Endothelial cell of umbilical vein (primary cell): ENCODE data around the gene ZNF827. TPM values are rescaled to one million over a fixed set of nuclear protein-coding genes. Genes with fewer than 3 reads are reported as not detected.

Experiments
- BruUV-seq: library from RNA; stranded (reverse); fragments of 400-500 nt; replicated peaks from 2 replicates; lab custom pipeline; 2021; lab: Mats Ljungman, UMichigan
- CTCF ChIA-PET: fragments of 300-600, 350-600 bp; sonication (Branson Sonifier 250); formaldehyde crosslinking; loops from one replicate; lab custom pipeline; 2021; ENCODE audit warnings: antibody characterized with exemption, inconsistent platforms; lab: Charles Lee
- POLR2A ChIA-PET: fragments of 300-600, 350-600 bp; sonication (Branson Sonifier 250); formaldehyde crosslinking; loops from one replicate; lab custom pipeline; 2021; ENCODE audit warnings: antibody characterized with exemption, inconsistent platforms; lab: Charles Lee
- DNase-seq: peaks from one replicate; pipeline ENCODE4 v3.0.0-alpha.2; 2011; ENCODE audit warnings: low read depth, low spot score
- FAIRE-seq: peaks from 2 replicates; lab custom pipeline; 2011; peaks lifted over from hg19 to GRCh38; lab: Jason Lieb, UNC
- H2AFZ ChIP-seq: 2 replicates; pipeline ENCODE4 v1.6.0; 2012; ENCODE audit warnings: low read depth, low read length, control low read depth, inconsistent platforms
- H3K27ac ChIP-seq: 2 replicates; pipeline ENCODE4 v1.5.1; 2011; ENCODE audit warnings: low read depth, mild to moderate bottlenecking, control low read depth, low read length, moderate library complexity; ENCODE audit not compliant: insufficient read depth
- H3K27me3 ChIP-seq, 2 experiments: 2 replicates each; pipeline versions ENCODE4 v1.6.0 to v1.6.1; 2011; ENCODE audit warnings: low read length in 2 of 2, mixed read lengths in 1 of 2; ENCODE audit not compliant: control insufficient read depth in 2 of 2, insufficient read depth in 2 of 2
- H3K36me3 ChIP-seq, 2 experiments: 2 replicates in 1 of 2; 3 replicates in 1 of 2; pipeline ENCODE4 v1.5.1; 2011; ENCODE audit warnings: low read length in 2 of 2, mild to moderate bottlenecking in 1 of 2, moderate library complexity in 1 of 2; ENCODE audit not compliant: control insufficient read depth in 2 of 2, insufficient read depth in 2 of 2; ENCODE audit errors: extremely low read depth in 1 of 2
- H3K4me1 ChIP-seq: 3 replicates; pipeline ENCODE4 v1.5.1; 2011; ENCODE audit warnings: mild to moderate bottlenecking, low read length; ENCODE audit not compliant: control insufficient read depth, insufficient read depth; ENCODE audit errors: extremely low read depth
- H3K4me2 ChIP-seq: 2 replicates; pipeline ENCODE4 v1.6.1; 2011; ENCODE audit warnings: low read length, control low read depth, mixed read lengths; ENCODE audit not compliant: insufficient read depth
- H3K4me3 ChIP-seq, 3 experiments: fragments of 200-600 bp in 1 of 3; sonication (generic), shearing (Covaris generic) in 1 of 3; replicated peaks in 1 of 3; 2 replicates each; pipeline ENCODE4 v1.5.1; 2011 to 2016; ENCODE audit warnings: control low read depth in 3 of 3, low read length in 3 of 3, mild to moderate bottlenecking in 2 of 3, inconsistent platforms in 1 of 3, low read depth in 1 of 3, moderate library complexity in 1 of 3; ENCODE audit not compliant: insufficient read depth in 1 of 3
- H3K79me2 ChIP-seq: 2 replicates; pipeline ENCODE4 v1.6.0; 2012; ENCODE audit warnings: low read length, inconsistent platforms; ENCODE audit not compliant: control insufficient read depth, insufficient read depth
- H3K9ac ChIP-seq: replicated peaks from 2 replicates; pipeline ENCODE3; 2011; ENCODE audit warnings: low read length, control low read depth; ENCODE audit not compliant: insufficient read depth; ENCODE audit errors: extremely low read depth
- H3K9me1 ChIP-seq: replicated peaks from 3 replicates; pipeline ENCODE4 v1.6.0; 2011; ENCODE audit warnings: mild to moderate bottlenecking, low read length; ENCODE audit not compliant: control insufficient read depth, insufficient read depth; ENCODE audit errors: extremely low read depth
- H3K9me3 ChIP-seq: replicated peaks from 2 replicates; pipeline ENCODE4 v1.5.1; 2012; ENCODE audit warnings: low read length, inconsistent platforms; ENCODE audit not compliant: control insufficient read depth, insufficient read depth
- H4K20me1 ChIP-seq: replicated peaks from 2 replicates; pipeline ENCODE3; 2011; ENCODE audit warnings: mild to moderate bottlenecking, low read length; ENCODE audit not compliant: control insufficient read depth, insufficient read depth; ENCODE audit errors: extremely low read depth
- CTCF ChIP-seq, 2 donors: IDR thresholded peaks; 1 replicate in 1 of 2; 2 replicates in 1 of 2; pipeline ENCODE4 v1.5.1; 2011; ENCODE audit warnings: low read length in 2 of 2, mild to moderate bottlenecking in 2 of 2, moderate library complexity in 2 of 2, control low read depth in 1 of 2, inconsistent platforms in 1 of 2, low read depth in 1 of 2; ENCODE audit not compliant: insufficient read depth in 1 of 2; ENCODE audit errors: extremely low read depth in 1 of 2
- EZH2 ChIP-seq: IDR thresholded peaks from 2 replicates; pipeline ENCODE4 v1.6.1; 2012; ENCODE audit warnings: borderline replicate concordance, low read depth, mild to moderate bottlenecking, moderate library complexity, low read length, inconsistent platforms; ENCODE audit not compliant: severe bottlenecking
- FOS ChIP-seq: IDR thresholded peaks from 2 replicates; pipeline ENCODE4 v1.6.1; 2011; ENCODE audit warnings: mild to moderate bottlenecking, low read length, moderate library complexity, borderline replicate concordance; ENCODE audit not compliant: insufficient read depth
- GATA2 ChIP-seq: IDR thresholded peaks from 2 replicates; pipeline ENCODE4 v1.7.0; 2011; ENCODE audit warnings: low read depth, mild to moderate bottlenecking, moderate library complexity, mixed read lengths, low read length; ENCODE audit not compliant: insufficient read length, insufficient read depth
- JUN ChIP-seq: IDR thresholded peaks from 2 replicates; pipeline ENCODE4 v1.6.1; 2011; ENCODE audit warnings: borderline replicate concordance, low read depth; ENCODE audit not compliant: insufficient read length, insufficient read depth
- MAX ChIP-seq: IDR thresholded peaks from 2 replicates; pipeline ENCODE4 v1.6.1; 2011; ENCODE audit not compliant: insufficient read depth, insufficient read length
- MYC ChIP-seq: IDR thresholded peaks from one replicate; pipeline ENCODE4 v1.6.1; 2011; ENCODE audit warnings: mild to moderate bottlenecking, low read depth, low read length
- POLR2A ChIP-seq: IDR thresholded peaks from 2 replicates; pipeline ENCODE4 v1.6.1; 2012; ENCODE audit warnings: low read depth, mild to moderate bottlenecking, control low read depth, low read length
- POLR2AphosphoS5 ChIP-seq: IDR thresholded peaks from 2 replicates; pipeline ENCODE4 v1.6.1; 2012; ENCODE audit warnings: low read depth, mild to moderate bottlenecking, control low read depth, low read length, moderate library complexity; ENCODE audit not compliant: insufficient read depth
- dilution Hi-C: fragments of 300-500 bp; cut with MboI; formaldehyde crosslinking; loops from one replicate; pipeline ENCODE4 v1.15.0; 2019; ENCODE audit warnings: low sequenced_read_pairs; ENCODE audit not compliant: extremely low pct_ligation_motif_present
- intact Hi-C: fragments of 100-400 bp; cut with micrococcal nuclease; formaldehyde crosslinking; loops from one replicate; pipeline ENCODE4 v1.10.0; 2022
- polyA plus RNA-seq, 4 experiments: library from polyadenylated mRNA; depleted of rRNA in 3 of 4; stranded (reverse) in 3 of 4; unstranded in 1 of 4; fragments of >200 nt; gene quantifications; 2 replicates each; pipeline versions ENCODE4 v1.2.1 to v1.2.3, GENCODE V29; 2011 to 2012; ENCODE audit warnings: missing spikeins in 1 of 4
- total RNA-seq: library from RNA; stranded (reverse); gene quantifications from 2 replicates; pipeline ENCODE4 v1.2.3, GENCODE V29; 2021

ZNF827 gene
- total and polyA plus RNA-seq, 2 donors (not counting 3 experiments of a cell fraction or from before 2014, with no cell fraction given) = 16.9 to 23.7 TPM

GRCh38 chr4:145931403-145931802 is 7.2 kb downstream of the ZNF827 start:
- Histone ChIP-seq H3K9ac (no peak overlapping the region), H3K9me1 (no peaks in the 10 kb centered on the region), H3K4me1 (peaks cover 9% of the 10 kb centered on the region), H3K79me2 (peaks cover 37% of the 10 kb centered on the region), H4K20me1 (no peaks in the 10 kb centered on the region), H3K4me2 (no peak overlapping the region), H2AFZ (no peak overlapping the region), H3K9me3 (no peaks in the 10 kb centered on the region), H3K36me3 (no peaks in the 10 kb centered on the region), H3K27ac (no peak overlapping the region), H3K27me3 (no peaks in the 10 kb centered on the region), H3K4me3 (no peak overlapping the region)
- dilution Hi-C loops (no loop called here), intact Hi-C loops (loop anchor here (10.0 kb wide), 1 partner anchor 593 kb away; the partner anchor contains the start of gene SLC10A7)
- POLR2A ChIA-PET = no interaction called here
- CTCF ChIA-PET = interaction anchor here (0.8 to 2.6 kb wide), 5 partner anchors 11 to 715 kb away, joined by 3 to 16 read pairs (median 4); no protein-coding TSS in a partner anchor
- TF ChIP-seq MYC (no peak), JUN (no peak), POLR2AphosphoS5 (no peak), GATA2 (no peak), POLR2A (no peak), FOS (no peak), CTCF (IDR thresholded peaks at IDR 0.05; ENCODE audit: extremely low read depth in 1 of 2, insufficient read depth in 1 of 2, low read depth in 1 of 2, low read length in 2 of 2) (no peak), EZH2 (no peak), MAX (no peak)
- FAIRE-seq (no peak), DNase-seq (no peak)
- BruUV-seq = no TSS peak
